ENCODE results near the gene CDH15. TPM values are rescaled to one million over a fixed set of nuclear protein-coding genes. Genes with fewer than 3 reads are reported as not detected.

Gene CDH15
- total and polyA plus RNA-seq, 5 donors from 2014 or later: 0.17 TPM; not detected in 4

DNA sequence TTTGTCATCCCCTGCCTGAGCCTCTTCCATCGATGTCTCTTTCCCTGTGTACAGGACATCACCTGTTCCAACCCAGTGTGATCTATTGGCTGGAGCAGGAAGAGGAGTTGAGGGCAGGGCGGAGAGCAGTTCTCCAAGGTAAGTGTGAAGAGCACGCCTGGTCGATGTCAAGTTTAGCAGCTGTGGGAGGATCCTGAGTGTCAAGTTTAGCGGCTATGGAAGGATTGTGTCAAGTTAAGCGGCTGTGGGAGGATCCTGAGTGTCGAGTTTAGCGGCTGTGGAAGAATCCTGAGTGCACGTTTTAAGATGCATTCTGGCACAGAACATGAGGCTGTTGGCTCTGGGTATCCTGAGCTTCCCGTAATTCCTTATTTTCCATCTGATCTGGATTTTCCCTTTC, 53.1 kb downstream of the CDH15 start:
- H3K4me3 Mint-ChIP-seq: no peak overlapping the region
- Histone ChIP-seq H3K27ac (ENCODE audit: insufficient read depth, low read length, poor library complexity, severe bottlenecking) (no peak overlapping the region), H3K4me1 (ENCODE audit: control insufficient read depth, insufficient read depth, low read length, poor library complexity, severe bottlenecking) (no peaks in the 10 kb centered on the region), H3K36me3 (ENCODE audit: control insufficient read depth, insufficient read depth, low read length) (peaks cover 66% of the 10 kb centered on the region), H3K9me3 (ENCODE audit: control insufficient read depth in 2 of 2, low read length in 2 of 2) (peaks cover 25 to 26% of the 10 kb centered on the region in 2 experiments), H3K27me3 (ENCODE audit: control insufficient read depth, insufficient read depth, low read length) (no peaks in the 10 kb centered on the region), H3K4me3 (ENCODE audit: low read depth, low read length) (no peak overlapping the region)
- H3K9me3 Mint-ChIP-seq: peaks cover 0 to 32% (median 8%) of the 10 kb centered on the region in 7 donors
- ATAC-seq (ENCODE audit: low read depth in 2 of 2) (no peak), DNase-seq (no peak)
- peaks cover 63% of the 10 kb centered on the region for H3K36me3 Mint-ChIP-seq
- no peak overlapping the region for H3K27ac Mint-ChIP-seq
- H3K4me1 Mint-ChIP-seq: peaks cover 0 to 9% (median 5%) of the 10 kb centered on the region in 4 donors
- no peaks in the 10 kb centered on the region for H3K27me3 Mint-ChIP-seq

DNA sequence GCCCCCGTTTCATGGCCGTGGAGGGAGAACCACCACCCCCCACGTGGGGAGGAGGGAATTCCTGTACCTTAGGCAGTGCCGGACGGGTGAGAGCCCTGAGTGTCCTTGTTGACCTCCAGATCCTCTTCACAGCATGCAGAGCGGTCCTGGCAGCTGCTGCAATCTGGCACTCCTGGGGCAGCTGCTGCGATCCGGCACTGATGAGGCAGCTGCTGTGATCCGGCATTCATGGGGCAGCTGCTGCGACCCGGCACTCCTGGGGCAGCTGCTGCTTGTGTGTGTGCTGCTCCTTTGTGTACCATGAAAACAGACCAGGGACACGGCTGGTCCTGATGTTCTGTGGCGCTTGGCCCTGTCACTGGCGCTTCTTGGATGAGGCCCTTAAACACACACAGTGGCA, 58.7 kb downstream of the CDH15 start:
- H3K4me1 ChIP-seq (ENCODE audit: control insufficient read depth, insufficient read depth, low read length, poor library complexity, severe bottlenecking): no peaks in the 10 kb centered on the region
- H3K9me3 Mint-ChIP-seq: peaks cover 4 to 32% (median 7%) of the 10 kb centered on the region in 7 donors
- no peak overlapping the region for H3K4me3 ChIP-seq (ENCODE audit: low read depth, low read length)
- H3K27me3 ChIP-seq (ENCODE audit: control insufficient read depth, insufficient read depth, low read length): no peaks in the 10 kb centered on the region
- no peaks in the 10 kb centered on the region for H3K27me3 Mint-ChIP-seq
- peaks cover 25 to 26% of the 10 kb centered on the region in 2 experiments for H3K9me3 ChIP-seq (ENCODE audit: control insufficient read depth in 2 of 2, low read length in 2 of 2)
- no peak overlapping the region for H3K4me3 Mint-ChIP-seq
- H3K4me1 Mint-ChIP-seq: peaks cover 0 to 3% (median 1%) of the 10 kb centered on the region in 4 donors
- no peak overlapping the region for H3K27ac ChIP-seq (ENCODE audit: insufficient read depth, low read length, poor library complexity, severe bottlenecking)
- H3K36me3 Mint-ChIP-seq: peaks cover 62% of the 10 kb centered on the region
- DNase-seq (no peak), ATAC-seq (ENCODE audit: low read depth in 2 of 2) (no peak)
- H3K36me3 ChIP-seq (ENCODE audit: control insufficient read depth, insufficient read depth, low read length): peaks cover 43% of the 10 kb centered on the region
- no peak overlapping the region for H3K27ac Mint-ChIP-seq

DNA sequence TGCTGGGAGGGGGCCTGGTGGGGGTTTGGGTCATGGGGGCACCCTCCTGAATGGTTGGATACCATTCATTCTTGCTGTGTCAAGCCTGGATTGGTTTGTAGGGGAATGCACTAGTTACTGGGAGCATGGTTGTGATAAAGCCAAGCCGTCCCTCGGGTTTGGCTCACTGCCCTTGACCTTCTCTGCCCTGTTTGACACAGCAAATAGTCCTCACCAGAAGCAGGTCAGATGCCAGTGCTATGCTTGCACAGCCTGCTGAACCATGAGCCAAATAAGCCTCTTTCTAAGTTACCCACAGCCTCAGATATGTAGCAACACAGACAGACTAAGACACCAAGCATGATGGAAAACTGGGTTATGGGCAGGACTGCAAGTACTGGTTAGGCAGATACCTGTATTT, 60.6 kb downstream of the CDH15 start:
- peaks cover 17 to 20% of the 10 kb centered on the region in 2 experiments for H3K9me3 ChIP-seq (ENCODE audit: control insufficient read depth in 2 of 2, low read length in 2 of 2)
- H3K27me3 ChIP-seq (ENCODE audit: control insufficient read depth, insufficient read depth, low read length): no peaks in the 10 kb centered on the region
- no peak overlapping the region for H3K27ac Mint-ChIP-seq
- no peak overlapping the region for H3K27ac ChIP-seq (ENCODE audit: insufficient read depth, low read length, poor library complexity, severe bottlenecking)
- peaks cover 47% of the 10 kb centered on the region for H3K36me3 Mint-ChIP-seq
- no peak for ATAC-seq (ENCODE audit: low read depth in 2 of 2)
- H3K4me3 ChIP-seq (ENCODE audit: low read depth, low read length): no peak overlapping the region
- DNase-seq: no peak
- H3K9me3 Mint-ChIP-seq: peaks cover 2 to 21% (median 5%) of the 10 kb centered on the region in 7 donors
- H3K4me3 Mint-ChIP-seq: no peak overlapping the region
- peaks cover 26% of the 10 kb centered on the region for H3K36me3 ChIP-seq (ENCODE audit: control insufficient read depth, insufficient read depth, low read length)
- H3K4me1 Mint-ChIP-seq: peaks cover 0 to 3% (median 0%) of the 10 kb centered on the region in 4 donors
- H3K27me3 Mint-ChIP-seq: no peaks in the 10 kb centered on the region
- no peaks in the 10 kb centered on the region for H3K4me1 ChIP-seq (ENCODE audit: control insufficient read depth, insufficient read depth, low read length, poor library complexity, severe bottlenecking)

DNA sequence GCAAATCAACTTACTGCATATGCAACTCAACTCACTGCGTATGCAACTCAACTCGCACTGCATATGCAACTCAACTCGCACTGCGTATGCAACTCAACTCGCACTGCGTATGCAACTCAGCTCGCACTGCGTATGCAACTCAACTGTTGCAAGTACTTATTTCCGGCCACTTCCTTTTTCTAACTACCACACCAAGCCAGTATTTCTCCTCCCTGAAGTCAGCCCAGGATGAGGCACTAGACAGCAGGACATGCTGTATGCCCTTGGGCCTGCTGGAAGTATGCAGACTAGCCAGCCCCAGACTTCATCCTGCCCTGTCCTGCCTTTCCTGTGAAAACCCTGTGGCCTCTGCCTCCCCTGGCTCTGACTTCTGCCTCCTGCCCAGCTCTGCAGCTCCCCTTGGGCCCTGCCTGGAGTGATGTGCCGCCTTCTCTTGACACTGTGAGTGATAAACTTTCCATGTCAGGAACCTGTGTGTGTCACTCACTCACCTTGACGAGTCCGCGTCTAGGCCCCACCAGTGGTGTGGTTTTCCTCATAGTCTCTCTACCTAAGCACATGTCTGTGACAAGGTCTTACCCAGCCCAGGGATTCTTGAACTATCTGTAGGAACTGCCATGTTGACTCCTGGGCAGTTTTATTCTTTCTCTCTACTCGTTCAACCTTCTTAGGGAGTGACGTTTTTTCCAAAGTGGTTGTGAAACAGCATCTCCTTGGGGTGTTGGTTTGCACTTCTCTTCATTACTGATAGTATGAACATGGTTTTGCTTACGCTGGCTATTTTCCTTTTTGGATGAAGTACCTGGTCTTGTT, 62.3 kb downstream of the CDH15 start:
- Histone ChIP-seq H3K27ac (ENCODE audit: insufficient read depth, low read length, poor library complexity, severe bottlenecking) (no peak overlapping the region), H3K36me3 (ENCODE audit: control insufficient read depth, insufficient read depth, low read length) (peaks cover 14% of the 10 kb centered on the region), H3K4me3 (ENCODE audit: low read depth, low read length) (no peak overlapping the region), H3K9me3 (ENCODE audit: control insufficient read depth in 2 of 2, low read length in 2 of 2) (peaks cover 0 to 5% of the 10 kb centered on the region in 2 experiments), H3K4me1 (ENCODE audit: control insufficient read depth, insufficient read depth, low read length, poor library complexity, severe bottlenecking) (no peaks in the 10 kb centered on the region), H3K27me3 (ENCODE audit: control insufficient read depth, insufficient read depth, low read length) (no peaks in the 10 kb centered on the region)
- DNase-seq: no peak
- H3K27me3 Mint-ChIP-seq: no peaks in the 10 kb centered on the region
- peaks cover 0 to 3% (median 0%) of the 10 kb centered on the region in 4 donors for H3K4me1 Mint-ChIP-seq
- H3K4me3 Mint-ChIP-seq: no peak overlapping the region
- H3K9me3 Mint-ChIP-seq: peaks cover 0 to 7% (median 4%) of the 10 kb centered on the region in 7 donors
- H3K36me3 Mint-ChIP-seq: peaks cover 30% of the 10 kb centered on the region
- H3K27ac Mint-ChIP-seq: no peak overlapping the region
- no peak for ATAC-seq (ENCODE audit: low read depth in 2 of 2)

DNA sequence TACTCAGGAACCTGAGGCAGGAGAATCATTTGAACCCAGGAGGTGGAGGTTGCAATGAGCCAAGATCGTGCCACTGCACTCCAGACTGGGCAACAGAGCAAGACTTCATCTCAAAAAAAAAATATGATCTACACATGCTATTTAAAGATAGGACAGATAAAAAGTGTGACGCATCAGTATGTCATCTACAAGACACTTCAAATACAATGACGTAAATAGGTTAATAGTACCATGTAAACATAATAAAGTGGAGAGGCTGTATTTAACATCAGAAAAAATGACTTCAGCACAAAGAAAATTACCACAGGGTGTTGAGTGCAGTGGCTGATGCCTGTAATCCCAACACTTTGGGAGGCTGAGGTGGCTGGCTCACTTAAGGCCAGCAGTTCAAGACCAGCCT, 66.2 kb downstream of the CDH15 start:
- Histone ChIP-seq H3K4me1 (ENCODE audit: control insufficient read depth, insufficient read depth, low read length, poor library complexity, severe bottlenecking) (peaks cover 9% of the 10 kb centered on the region), H3K27ac (ENCODE audit: insufficient read depth, low read length, poor library complexity, severe bottlenecking) (no peak overlapping the region), H3K4me3 (ENCODE audit: low read depth, low read length) (no peak overlapping the region), H3K27me3 (ENCODE audit: control insufficient read depth, insufficient read depth, low read length) (no peaks in the 10 kb centered on the region), H3K36me3 (ENCODE audit: control insufficient read depth, insufficient read depth, low read length) (peaks cover 3% of the 10 kb centered on the region), H3K9me3 (ENCODE audit: control insufficient read depth in 2 of 2, low read length in 2 of 2) (no peaks in the 10 kb centered on the region)
- no peak for ATAC-seq (ENCODE audit: low read depth in 2 of 2)
- H3K27ac Mint-ChIP-seq: no peak overlapping the region
- H3K27me3 Mint-ChIP-seq: peaks cover 5% of the 10 kb centered on the region
- H3K9me3 Mint-ChIP-seq: peaks cover 0 to 4% (median 0%) of the 10 kb centered on the region in 7 donors
- H3K4me1 Mint-ChIP-seq: peaks cover 3 to 22% (median 10%) of the 10 kb centered on the region in 4 donors
- peaks cover 11% of the 10 kb centered on the region for H3K36me3 Mint-ChIP-seq
- DNase-seq: no peak
- peak overlapping the region in 1 of 4 donors; percentile 86 for H3K4me3 Mint-ChIP-seq

DNA sequence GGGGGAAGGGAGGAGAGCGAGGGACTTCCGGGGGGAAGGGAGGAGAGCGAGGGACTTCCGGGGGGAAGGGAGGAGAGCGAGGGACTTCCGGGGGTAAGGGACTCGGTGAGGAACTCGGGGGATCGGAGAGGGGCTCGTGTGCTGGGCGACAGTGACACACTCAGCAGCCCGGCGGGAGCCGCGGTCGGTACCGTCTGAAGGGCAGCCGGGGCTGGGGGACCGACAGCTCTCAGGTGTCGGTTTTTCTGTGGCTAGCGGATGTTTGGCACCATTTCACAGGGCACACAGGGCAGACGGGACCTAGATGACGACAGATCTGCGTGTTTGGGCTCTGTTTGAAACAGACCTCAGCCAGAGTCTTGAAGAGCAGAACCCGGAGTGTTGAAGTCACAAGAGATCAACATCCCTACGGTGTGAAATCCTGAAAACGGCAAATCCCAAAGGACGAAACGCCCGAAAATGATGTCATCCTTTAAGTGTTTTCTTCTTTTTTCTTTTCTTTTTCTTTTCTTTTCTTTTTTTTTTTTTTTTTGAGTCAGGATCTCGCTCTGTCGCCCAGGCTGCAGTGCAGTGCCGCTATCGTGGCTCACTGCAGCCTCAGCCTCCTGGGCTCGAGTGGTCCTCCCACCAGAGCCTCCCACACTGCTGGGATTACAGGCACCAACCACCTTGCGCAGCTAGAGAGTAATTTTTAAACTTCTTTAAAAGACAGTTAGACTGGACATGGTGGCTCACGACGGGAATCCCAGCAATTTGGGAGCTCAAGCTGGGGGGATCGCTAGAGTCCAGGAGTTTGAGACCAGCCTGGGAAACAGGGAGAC, 69.8 kb downstream of the CDH15 start:
- H3K9me3 Mint-ChIP-seq: peaks cover 0 to 2% (median 0%) of the 10 kb centered on the region in 7 donors
- ATAC-seq (ENCODE audit: low read depth in 2 of 2) (peak; percentile 79 to 80), DNase-seq (peak; percentile 80 to 93 (median 88))
- peak overlapping the region; percentile 96 to 99 (median 96) for H3K4me3 Mint-ChIP-seq
- Histone ChIP-seq H3K9me3 (ENCODE audit: control insufficient read depth in 2 of 2, low read length in 2 of 2) (no peaks in the 10 kb centered on the region), H3K27me3 (ENCODE audit: control insufficient read depth, insufficient read depth, low read length) (no peaks in the 10 kb centered on the region), H3K36me3 (ENCODE audit: control insufficient read depth, insufficient read depth, low read length) (no peaks in the 10 kb centered on the region), H3K4me3 (ENCODE audit: low read depth, low read length) (peak overlapping the region; percentile 85), H3K4me1 (ENCODE audit: control insufficient read depth, insufficient read depth, low read length, poor library complexity, severe bottlenecking) (peaks cover 9% of the 10 kb centered on the region), H3K27ac (ENCODE audit: insufficient read depth, low read length, poor library complexity, severe bottlenecking) (peak overlapping the region; percentile 98)
- H3K36me3 Mint-ChIP-seq: no peaks in the 10 kb centered on the region
- H3K27me3 Mint-ChIP-seq: peaks cover 5% of the 10 kb centered on the region
- peak overlapping the region; percentile 99 to 100 (median 99) for H3K27ac Mint-ChIP-seq
- H3K4me1 Mint-ChIP-seq: peaks cover 6 to 32% (median 11%) of the 10 kb centered on the region in 4 donors

DNA sequence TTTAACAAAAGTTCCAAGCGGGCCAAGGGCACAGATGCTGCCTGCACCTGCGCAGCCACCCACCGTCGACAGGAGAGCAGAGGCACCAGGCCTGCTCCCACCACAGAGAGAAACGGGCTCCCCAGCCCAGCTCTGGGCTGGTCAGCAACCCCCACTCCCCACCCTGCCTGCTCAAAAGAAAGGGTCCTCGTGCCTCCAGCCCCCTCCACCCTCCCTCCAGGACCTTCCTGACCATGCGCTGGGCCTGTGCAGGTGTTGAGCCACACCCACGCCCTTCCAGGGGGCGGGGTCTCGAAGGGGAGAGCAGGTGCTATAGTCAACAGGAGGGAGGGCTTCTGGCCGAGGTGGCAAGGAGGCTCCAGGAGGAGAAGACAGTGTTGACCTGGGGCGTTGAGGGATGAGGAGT, 71.2 kb downstream of the CDH15 start:
- H3K9me3 ChIP-seq (ENCODE audit: control insufficient read depth in 2 of 2, low read length in 2 of 2): no peaks in the 10 kb centered on the region
- ATAC-seq (ENCODE audit: low read depth in 2 of 2) (no peak), DNase-seq (no peak)
- H3K4me1 Mint-ChIP-seq: peaks cover 6 to 35% (median 11%) of the 10 kb centered on the region in 4 donors
- peak overlapping the region; percentile 5 for H3K27ac ChIP-seq (ENCODE audit: insufficient read depth, low read length, poor library complexity, severe bottlenecking)
- H3K4me1 ChIP-seq (ENCODE audit: control insufficient read depth, insufficient read depth, low read length, poor library complexity, severe bottlenecking): peaks cover 15% of the 10 kb centered on the region
- H3K9me3 Mint-ChIP-seq: peaks cover 0 to 2% (median 0%) of the 10 kb centered on the region in 7 donors
- peak overlapping the region in 2 of 3 donors; percentile 81 to 82 for H3K27ac Mint-ChIP-seq
- H3K27me3 ChIP-seq (ENCODE audit: control insufficient read depth, insufficient read depth, low read length): no peaks in the 10 kb centered on the region
- no peak overlapping the region for H3K4me3 ChIP-seq (ENCODE audit: low read depth, low read length)
- H3K36me3 ChIP-seq (ENCODE audit: control insufficient read depth, insufficient read depth, low read length): no peaks in the 10 kb centered on the region
- peak overlapping the region in 3 of 4 donors; percentile 39 to 69 (median 46) for H3K4me3 Mint-ChIP-seq
- H3K27me3 Mint-ChIP-seq: peaks cover 5% of the 10 kb centered on the region
- H3K36me3 Mint-ChIP-seq: no peaks in the 10 kb centered on the region
